Pancreas (tissue), 10 donors: ENCODE data around the gene ATG4B. TPM values are rescaled to one million over a fixed set of nuclear protein-coding genes. Genes with fewer than 3 reads are reported as not detected.

Source experiments
- ATAC-seq, 4 donors: fragments of 200-7000 bp; cut with Tn5 transposase; one replicate each; pipeline versions ENCODE4 v1.8.0 to v1.9.1; 2020; ENCODE audit warnings: mild to moderate bottlenecking in 4 of 4, moderate library complexity in 4 of 4
- DNase-seq, 6 donors: peaks; one replicate each; pipeline ENCODE4 v3.0.0-alpha.2; 2020
- FAIRE-seq: peaks from 2 replicates; lab custom pipeline; 2012; peaks lifted over from hg19 to GRCh38; lab: Jason Lieb, UNC
- H3K27ac ChIP-seq, 4 donors: fragments of 200-600 bp; sonication (generic); 1 replicate in 3 of 4; 2 replicates in 1 of 4; pipeline versions ENCODE4 v1.5.0 to v1.8.0; 2020
- H3K27me3 ChIP-seq, 4 donors: fragments of 200-600 bp; one replicate each; pipeline ENCODE4 v1.8.0; 2021
- H3K36me3 ChIP-seq, 3 donors: fragments of 200-600 bp; sonication (generic) in 1 of 3; one replicate each; pipeline versions ENCODE4 v1.5.0 to v1.8.0; 2020 to 2021
- H3K4me1 ChIP-seq, 3 donors: fragments of 200-600 bp; one replicate each; pipeline ENCODE4 v1.8.0; 2021
- H3K4me3 ChIP-seq, 4 donors: fragments of 200-600 bp; sonication (generic) in 2 of 4; one replicate each; pipeline versions ENCODE4 v1.5.0 to v1.8.0; 2020 to 2021
- H3K9me3 ChIP-seq, 4 donors: fragments of 200-600 bp; one replicate each; pipeline ENCODE4 v1.8.0; 2021
- CTCF ChIP-seq, 4 donors: fragments of 200-600 bp; sonication (generic) in 3 of 4; IDR thresholded peaks; one replicate each; pipeline versions ENCODE4 v1.5.0 to v1.8.0; 2021; ENCODE audit warnings: antibody characterized with exemption in 4 of 4
- WGBS, 2 donors: extraction: QIAGEN DNeasy Blood & Tissue Kit; methylation state at CpG; one replicate each; pipeline ENCODE4 v1.1.7; 2013; 5-methylcytosine and 5-hydroxymethylcytosine counted together
- intact Hi-C, 3 donors: fragments of 100-400 bp; cut with DNase I; formaldehyde crosslinking; loops; one replicate each; pipeline versions ENCODE4 v1.11.1 to v1.14.2; 2022
- polyA plus RNA-seq, 2 donors: library from polyadenylated mRNA; stranded (reverse); fragments of 200-250 nt; gene quantifications; one replicate each; pipeline ENCODE4 v1.2.3, GENCODE V29; 2013
- total RNA-seq, 6 donors: library from RNA; stranded (reverse); fragmentation: NEBNext Ultra II Directional in 4 of 6; extraction: Animal tissue kit (Norgen Biotek cat#: 25700) in 4 of 6; gene quantifications; one replicate each; pipeline versions ENCODE4 v1.2.1 to v1.2.4, GENCODE V29; 2021 to 2023
- donor health status: healthy with polysubstance abuse.
- donor health status: DM: no; HTN: no; CAD: no; lungs with moderate emphysema.
- donor health status: DM: no; HTN: no; CAD: no.
- donor health status: control.
- donor health status: control.
- donor health status: Bipolar disorder and iron deficiency.
- donor health status: DM: yes; HTN: yes; CAD: no.
- donor health status: DM: no; HTN: no; CAD: no.
- donor health status: DM: no; HTN: no; CAD: no.
- donor health status: DM: yes; HTN: yes; CAD: no.

The ATG4B gene
- total and polyA plus RNA-seq, 8 donors, result 22.8 to 107 (median 31.2) TPM

DNA sequence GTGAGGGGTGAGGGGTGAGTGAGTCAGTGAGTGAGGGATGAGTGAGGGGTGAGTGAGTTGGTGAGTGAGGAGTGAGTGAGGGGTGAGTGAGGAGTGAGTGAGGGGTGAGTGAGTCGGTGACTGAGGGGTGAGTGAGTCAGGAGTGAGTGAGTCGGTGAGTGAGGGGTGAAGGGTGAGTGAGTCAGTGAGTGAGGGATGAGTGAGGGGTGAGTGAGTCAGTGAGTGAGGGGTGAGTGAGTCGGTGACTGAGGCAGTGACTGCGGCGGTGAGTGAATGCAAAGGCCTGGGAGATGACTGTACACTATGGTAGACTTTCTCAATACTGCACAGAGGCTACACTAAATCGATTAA is 17.1 kb upstream of the ATG4B start:
- DNase-seq (no peak), FAIRE-seq (no peak), ATAC-seq (no peak)
- WGBS, 2 donors, result 96 to 97% methylated on average over 6 of the region's 6 CpGs
- TF ChIP-seq CTCF (IDR thresholded peaks at IDR 0.05), result no peak
- Histone ChIP-seq H3K9me3 (no peaks in the 10 kb centered on the region), H3K4me3 (no peak overlapping the region), H3K27me3 (no peaks in the 10 kb centered on the region), H3K4me1 (no peaks in the 10 kb centered on the region), H3K36me3 (no peaks in the 10 kb centered on the region), H3K27ac (no peak overlapping the region)
- intact Hi-C loops, result no loop called here

DNA sequence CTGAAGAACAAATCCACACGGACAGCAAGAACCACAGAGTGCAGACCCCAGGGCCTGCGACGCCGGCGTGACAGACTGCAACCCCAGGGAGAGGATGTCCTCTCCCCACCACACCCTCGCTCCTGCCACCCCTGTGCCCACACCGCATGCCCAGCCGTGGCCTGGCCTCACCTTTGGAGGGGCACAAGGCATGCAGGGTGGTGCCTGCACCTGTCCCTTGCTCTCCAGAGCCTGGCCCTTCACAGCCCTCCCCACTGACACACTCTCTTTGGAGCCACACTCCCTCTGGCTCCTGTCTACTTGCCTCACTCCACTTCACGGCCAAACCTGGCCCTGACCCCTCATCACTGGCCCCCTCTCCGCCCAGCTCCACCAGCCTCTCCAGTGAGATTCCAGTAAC is 9.8 kb upstream of the ATG4B start:
- H3K36me3 ChIP-seq, result peaks cover 0 to 4% (median 0%) of the 10 kb centered on the region in 3 donors
- no peaks in the 10 kb centered on the region for H3K9me3 ChIP-seq
- ATAC-seq (no peak), DNase-seq (no peak), FAIRE-seq (no peak)
- no peaks in the 10 kb centered on the region for H3K27me3 ChIP-seq
- TF ChIP-seq CTCF (IDR thresholded peaks at IDR 0.05), result no peak
- H3K27ac ChIP-seq, result no peak overlapping the region
- H3K4me1 ChIP-seq, result peaks cover 0 to 5% (median 0%) of the 10 kb centered on the region in 3 donors
- no peak overlapping the region for H3K4me3 ChIP-seq
- WGBS, 2 donors, result 86 to 94% methylated on average over 9 to 10 of the region's 10 CpGs
- intact Hi-C loops, result no loop called here

- H3K9me3 ChIP-seq, result no peaks in the 10 kb centered on the region
- no peak overlapping the region for H3K4me3 ChIP-seq
- H3K27ac ChIP-seq, result no peak overlapping the region
- no peaks in the 10 kb centered on the region for H3K27me3 ChIP-seq
- FAIRE-seq (no peak), DNase-seq (no peak), ATAC-seq (no peak)
- WGBS, 2 donors, result 79 to 83% methylated on average over 11 of the region's 11 CpGs
- peaks cover 0 to 13% (median 0%) of the 10 kb centered on the region in 3 donors for H3K36me3 ChIP-seq
- peaks cover 0 to 5% (median 0%) of the 10 kb centered on the region in 3 donors for H3K4me1 ChIP-seq
- intact Hi-C loops, result no loop called here
- TF ChIP-seq CTCF (IDR thresholded peaks at IDR 0.05), result no peak
Measured at GRCh38 chr2:241629762-241630435, 7.6 kb upstream of the ATG4B start.

DNA sequence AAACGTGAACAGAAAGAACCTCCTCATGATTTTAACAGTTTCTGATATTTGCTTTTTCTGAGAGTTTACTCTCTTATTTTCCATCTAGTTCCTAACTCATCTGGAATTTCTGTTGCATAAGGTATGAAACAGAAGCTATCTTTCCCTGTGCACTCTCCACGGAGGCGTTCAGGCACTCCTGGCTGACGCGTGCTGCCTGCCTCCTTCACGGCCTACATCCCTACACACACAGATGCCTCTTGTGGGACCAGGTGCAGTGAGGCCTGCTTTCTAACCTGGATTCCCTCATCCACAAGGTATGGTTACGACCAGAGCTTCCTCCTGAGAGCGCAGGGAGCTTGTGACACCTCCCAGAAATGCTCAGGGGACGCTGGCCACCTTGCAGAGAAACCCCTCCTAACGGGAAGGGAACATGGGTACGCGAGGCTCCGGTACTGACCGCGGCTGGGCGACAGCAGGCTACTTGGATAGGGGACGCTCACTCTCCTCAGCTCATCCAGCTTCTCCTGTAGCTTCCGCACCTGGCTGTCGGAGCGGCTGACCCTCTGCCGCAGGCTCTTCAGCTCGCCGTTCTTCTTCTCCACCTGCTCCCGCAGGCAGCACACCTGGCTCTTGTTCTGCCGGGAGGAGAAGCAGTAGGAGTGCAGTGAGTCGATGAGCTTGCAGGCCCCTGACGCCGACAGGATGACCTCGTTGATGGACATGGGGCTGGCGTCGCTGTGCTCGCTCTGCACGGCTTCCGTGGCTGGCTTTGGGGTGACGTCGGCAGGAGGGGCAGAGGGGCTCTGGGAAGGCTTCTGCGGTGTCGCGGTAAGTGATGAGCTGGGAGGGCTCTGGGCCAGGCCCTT is 4.8 kb upstream of the ATG4B start:
- 93 to 95% methylated on average over 39 of the region's 39 CpGs for WGBS, 2 donors
- no peak for TF ChIP-seq CTCF (IDR thresholded peaks at IDR 0.05)
- peaks cover 0 to 13% (median 0%) of the 10 kb centered on the region in 3 donors for H3K36me3 ChIP-seq

More for the DNA sequence above, 4.8 kb upstream of the ATG4B start:
- no peak for ATAC-seq
- DNase-seq, result no peak
- H3K9me3 ChIP-seq, result no peaks in the 10 kb centered on the region
- FAIRE-seq, result no peak
- H3K4me3 ChIP-seq, result no peak overlapping the region
- peaks cover 0 to 8% (median 7%) of the 10 kb centered on the region in 3 donors for H3K4me1 ChIP-seq
- no peaks in the 10 kb centered on the region for H3K27me3 ChIP-seq
- H3K27ac ChIP-seq, result no peak overlapping the region
- intact Hi-C loops, result no loop called here
